Mucosa of gallbladder (tissue), 1 donor: Measurements from ENCODE around the gene EPB41L5. TPM values are rescaled to one million over a fixed set of nuclear protein-coding genes. Genes with fewer than 3 reads are reported as not detected.
"Not testable (repeated sequence)": the region's sequence is repeated elsewhere in the genome, so short reads cannot be mapped to it uniquely, and the experiment has no call there.

Experiments
- DNase-seq: peaks from one replicate; pipeline ENCODE4 v3.0.0-alpha.2; 2020; ENCODE audit warnings: low spot score
- total RNA-seq: library from RNA; stranded (reverse); gene quantifications from one replicate; pipeline ENCODE4 v1.2.1, GENCODE V29; 2021
- donor health status: DM: no; HTN: no; CAD: no.

EPB41L5 gene
- total RNA-seq, 1 donor from 2014 or later = 27.4 TPM

GRCh38 chr2:120100627-120101026 lies 87.8 kb downstream of the EPB41L5 start:
- no peak for DNase-seq

GRCh38 chr2:120103723-120104467 lies 91.0 kb downstream of the EPB41L5 start:
- DNase-seq = no peak

- DNase-seq = no peak
Observed at GRCh38 chr2:120104772-120105171, 91.9 kb downstream of the EPB41L5 start.

- no peak for DNase-seq
Observed at GRCh38 chr2:120105360-120105759, 92.5 kb downstream of the EPB41L5 start.

- peak; percentile 69 for DNase-seq
Observed at GRCh38 chr2:120108049-120108448, 95.2 kb downstream of the EPB41L5 start.

GRCh38 chr2:120108749-120109148 lies 95.9 kb downstream of the EPB41L5 start:
- DNase-seq = no peak

GRCh38 chr2:120109186-120110061 lies 96.5 kb downstream of the EPB41L5 start:
- no peak for DNase-seq

- DNase-seq = no peak
Observed at GRCh38 chr2:120110062-120110362, 97.1 kb downstream of the EPB41L5 start.

- DNase-seq = no peak
Observed at GRCh38 chr2:120110507-120110906, 97.6 kb downstream of the EPB41L5 start.

- no peak for DNase-seq
Observed at GRCh38 chr2:120111193-120111592, 98.3 kb downstream of the EPB41L5 start.

GRCh38 chr2:120118018-120118417 lies 105.1 kb downstream of the EPB41L5 start:
- DNase-seq = no peak

GRCh38 chr2:120118471-120118870 lies 105.6 kb downstream of the EPB41L5 start:
- no peak for DNase-seq

GRCh38 chr2:120121337-120121736 lies 108.5 kb downstream of the EPB41L5 start:
- not testable (repeated sequence) for DNase-seq

- DNase-seq = no peak
Observed at GRCh38 chr2:120123090-120123489, 110.2 kb downstream of the EPB41L5 start.

- DNase-seq = no peak
Observed at GRCh38 chr2:120125195-120125594, 112.3 kb downstream of the EPB41L5 start.

- DNase-seq = no peak
Observed at GRCh38 chr2:120128216-120128615, 115.3 kb downstream of the EPB41L5 start.

- DNase-seq = no peak
Observed at GRCh38 chr2:120132190-120132589, 119.3 kb downstream of the EPB41L5 start.

GRCh38 chr2:120132691-120133090 lies 119.8 kb downstream of the EPB41L5 start:
- no peak for DNase-seq

GRCh38 chr2:120133572-120134244 lies 120.8 kb downstream of the EPB41L5 start:
- no peak for DNase-seq

GRCh38 chr2:120134263-120134662 lies 121.4 kb downstream of the EPB41L5 start:
- DNase-seq = no peak

GRCh38 chr2:120135013-120135412 lies 122.1 kb downstream of the EPB41L5 start:
- DNase-seq = not testable (repeated sequence)

- no peak for DNase-seq
Observed at GRCh38 chr2:120140866-120141265, 128.0 kb downstream of the EPB41L5 start.
